ENCODE results near the gene FBLN2.
"Not testable (repeated sequence)": the region's sequence is repeated elsewhere in the genome, so short reads cannot be mapped to it uniquely, and the experiment has no call there.

FBLN2 gene

DNA sequence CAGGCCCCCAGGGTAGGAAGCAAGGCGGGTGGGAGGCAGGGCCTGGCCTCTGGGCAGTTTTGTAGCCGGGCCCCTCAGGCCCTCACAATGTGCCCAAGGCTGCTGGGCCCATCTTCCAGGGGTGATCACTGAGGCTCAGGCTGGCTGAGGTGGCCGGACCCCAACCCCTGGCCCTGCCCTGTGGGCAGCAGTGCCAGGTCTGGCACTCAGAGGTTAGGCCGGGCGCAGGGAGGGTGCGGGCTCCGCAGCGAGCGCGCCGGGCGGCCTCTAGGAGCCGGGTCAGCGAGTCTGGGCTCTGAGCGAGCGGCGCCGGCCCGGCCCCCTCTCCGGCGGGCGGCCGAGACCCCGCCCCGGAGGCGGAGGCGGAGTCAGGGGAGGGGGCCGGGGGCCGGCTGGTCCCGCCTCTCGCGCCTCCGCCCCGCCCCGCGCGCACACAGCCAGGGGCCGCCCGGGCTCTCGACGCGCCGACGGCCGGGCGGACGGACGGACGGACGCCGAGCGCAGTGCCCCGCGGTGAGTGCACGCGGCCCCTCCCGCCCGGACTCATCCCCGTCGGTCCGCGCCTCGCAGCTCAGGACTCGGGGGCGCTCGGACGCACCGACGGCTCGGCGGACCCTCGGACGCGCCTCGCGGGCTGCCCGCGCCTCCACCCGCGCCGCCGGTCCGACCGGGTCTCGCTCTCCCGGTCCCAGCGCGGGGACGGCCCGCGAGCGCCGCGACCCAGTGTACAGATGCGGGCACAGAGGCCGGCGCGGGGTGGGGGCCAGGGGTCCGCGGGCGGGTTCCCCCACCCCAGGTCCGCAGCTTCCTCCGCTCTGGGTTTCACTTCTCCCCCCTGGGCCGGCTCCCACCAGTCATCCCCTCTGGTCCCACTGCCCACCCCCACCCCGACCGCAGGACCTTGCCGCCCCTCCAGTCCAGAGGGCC, at the start of gene FBLN2:
FBLN2 (plus strand) TSS at position 430 of the 927 bp plus-strand sequence. CDS start 21,231 bp downstream, outside the sequence.
- peak; percentile 62 for DNase-seq

- not testable (repeated sequence) for DNase-seq
These were observed 49.7 kb upstream of the FBLN2 start for GRCh38 chr3:13499246-13499645.

GRCh38 chr3:13500133-13500885, 48.6 kb upstream of the FBLN2 start:
- DNase-seq: peak; percentile 39

DNA sequence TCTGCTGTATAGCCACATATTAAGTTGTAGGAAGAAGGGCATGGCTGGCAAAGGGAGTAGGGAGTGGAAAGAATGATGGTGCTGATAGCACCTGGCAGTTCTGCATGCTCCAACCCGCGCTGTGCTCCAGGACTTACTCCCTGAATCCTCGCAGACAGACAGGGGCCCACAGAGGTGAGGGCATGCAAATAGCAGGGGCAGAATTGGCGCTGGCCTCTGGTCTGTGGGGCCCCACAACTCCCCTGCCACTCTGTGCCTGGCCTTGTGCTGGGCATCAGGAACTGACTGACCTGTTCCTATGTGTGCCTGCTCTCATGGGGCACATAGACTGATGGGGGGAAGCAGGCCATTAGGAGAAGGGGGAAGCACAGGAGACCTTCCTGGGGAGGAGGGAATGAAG, 47.9 kb upstream of the FBLN2 start:
- DNase-seq: no peak

DNA sequence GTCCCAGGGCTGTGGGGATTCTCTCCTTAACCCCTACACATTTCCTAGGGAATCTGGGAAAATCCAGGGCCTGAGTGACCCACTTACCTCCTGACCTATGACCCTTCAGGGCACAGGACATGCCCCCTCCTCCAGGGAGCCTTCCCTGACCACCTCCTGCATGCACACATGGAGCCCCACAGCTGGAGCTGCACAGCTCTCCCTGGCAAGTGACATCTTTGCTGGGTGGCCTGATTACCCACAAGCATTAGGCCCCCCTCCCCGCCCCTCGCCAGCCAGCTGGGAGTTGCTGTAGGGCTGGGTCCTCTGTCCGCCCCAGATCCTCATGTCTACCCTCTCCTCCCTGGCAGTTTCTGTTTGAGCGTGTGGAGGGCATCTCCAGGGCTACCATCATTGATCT, 47.4 kb upstream of the FBLN2 start:
- no peak for DNase-seq

GRCh38 chr3:13501958-13502790, 46.8 kb upstream of the FBLN2 start:
- no peak for DNase-seq

DNA sequence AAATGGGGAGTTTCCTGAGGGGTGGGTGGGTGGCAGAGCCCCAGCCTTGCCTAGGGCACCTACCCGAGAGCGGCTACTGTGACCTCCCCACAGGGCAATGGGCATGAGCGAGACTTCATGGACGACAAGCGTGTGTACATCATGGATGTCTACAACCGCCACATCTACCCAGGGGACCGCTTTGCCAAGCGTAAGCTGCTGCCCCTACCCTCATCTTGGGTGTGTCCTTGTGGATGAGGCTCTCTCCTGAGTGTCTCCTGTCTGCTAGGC, 46.2 kb upstream of the FBLN2 start:
- no peak for DNase-seq

DNA sequence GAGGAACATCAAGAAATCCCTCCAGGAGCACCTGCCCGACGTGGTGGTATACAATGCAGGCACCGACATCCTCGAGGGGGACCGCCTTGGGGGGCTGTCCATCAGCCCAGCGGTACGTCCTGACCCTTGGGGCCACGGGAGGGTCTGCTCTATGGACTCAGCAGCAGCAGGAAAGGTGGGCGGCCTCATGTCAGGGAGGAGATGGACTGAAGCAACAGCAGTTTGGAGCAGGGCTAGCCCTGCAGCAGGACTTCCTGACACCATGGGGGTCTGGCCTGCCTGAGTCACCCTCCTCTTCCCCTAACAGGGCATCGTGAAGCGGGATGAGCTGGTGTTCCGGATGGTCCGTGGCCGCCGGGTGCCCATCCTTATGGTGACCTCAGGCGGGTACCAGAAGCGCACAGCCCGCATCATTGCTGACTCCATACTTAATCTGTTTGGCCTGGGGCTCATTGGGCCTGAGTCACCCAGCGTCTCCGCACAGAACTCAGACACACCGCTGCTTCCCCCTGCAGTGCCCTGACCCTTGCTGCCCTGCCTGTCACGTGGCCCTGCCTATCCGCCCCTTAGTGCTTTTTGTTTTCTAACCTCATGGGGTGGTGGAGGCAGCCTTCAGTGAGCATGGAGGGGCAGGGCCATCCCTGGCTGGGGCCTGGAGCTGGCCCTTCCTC, 44.6 kb upstream of the FBLN2 start:
- DNase-seq: no peak

DNA sequence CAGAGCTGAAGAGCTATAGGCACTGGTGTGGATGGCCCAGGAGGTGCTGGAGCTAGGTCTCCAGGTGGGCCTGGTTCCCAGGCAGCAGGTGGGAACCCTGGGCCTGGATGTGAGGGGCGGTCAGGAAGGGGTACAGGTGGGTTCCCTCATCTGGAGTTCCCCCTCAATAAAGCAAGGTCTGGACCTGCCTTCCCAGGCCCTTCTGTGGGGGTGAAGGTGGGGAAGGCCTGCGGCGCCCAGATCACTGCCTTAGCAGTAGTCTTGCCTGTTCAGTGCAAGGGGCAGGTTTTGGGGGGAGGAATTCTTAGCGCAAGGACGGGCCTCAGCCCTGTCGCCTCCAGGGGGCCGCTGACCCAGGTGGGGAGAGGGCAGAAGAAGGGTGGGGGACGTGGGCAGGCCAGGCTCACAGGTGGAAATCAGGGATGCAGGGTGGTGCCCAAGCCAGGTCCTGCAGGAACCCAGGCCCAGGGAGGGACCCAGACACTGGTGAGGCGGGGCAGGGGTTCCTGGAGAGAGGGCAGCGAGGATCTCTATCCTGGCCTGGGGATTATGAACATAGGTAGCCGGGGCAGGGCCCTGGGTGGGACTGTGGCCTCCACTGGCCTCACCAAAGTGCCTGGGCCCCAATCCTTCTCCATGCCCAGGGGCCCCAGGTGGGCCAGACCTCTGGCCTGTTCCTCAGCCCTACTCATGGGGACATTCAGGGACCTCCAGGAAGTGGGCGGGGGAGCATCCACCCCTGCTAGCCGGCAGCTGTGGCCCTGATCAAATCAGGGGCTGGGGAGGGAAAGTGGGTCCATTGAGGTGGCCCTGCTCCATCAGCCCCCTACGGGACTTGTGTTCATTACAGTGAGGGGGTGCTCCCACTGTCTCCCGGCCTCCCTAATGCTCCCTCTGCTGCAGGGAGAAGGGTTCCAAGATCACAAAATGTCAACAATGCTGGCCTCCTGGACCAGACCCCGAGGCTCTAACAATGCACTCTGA, 43.5 kb upstream of the FBLN2 start:
- no peak for DNase-seq

- no peak for DNase-seq
These were observed 42.7 kb upstream of the FBLN2 start for GRCh38 chr3:13506239-13506638.

DNA sequence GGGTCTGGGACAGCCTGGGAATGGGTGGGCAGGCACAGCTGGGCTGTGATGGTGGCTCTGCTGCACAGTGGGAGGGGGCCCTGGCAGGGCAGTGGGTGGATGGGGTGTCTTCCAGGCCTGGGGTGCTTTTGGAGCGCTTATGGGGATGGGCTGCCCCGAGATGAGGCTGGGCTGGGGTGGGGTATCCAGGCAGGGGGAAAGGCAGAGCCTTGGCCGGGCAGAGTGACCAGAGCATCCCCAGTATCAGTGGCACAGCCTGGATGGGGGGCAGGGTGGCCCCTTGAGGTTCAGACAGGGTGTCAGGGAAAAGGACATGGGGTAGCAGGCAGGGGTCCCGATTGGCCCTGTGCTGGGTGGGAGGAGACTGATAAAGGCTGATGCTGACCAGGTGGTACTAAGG, 42.2 kb upstream of the FBLN2 start:
- DNase-seq: no peak

GRCh38 chr3:13507247-13507569, 41.7 kb upstream of the FBLN2 start:
- DNase-seq: no peak

DNA sequence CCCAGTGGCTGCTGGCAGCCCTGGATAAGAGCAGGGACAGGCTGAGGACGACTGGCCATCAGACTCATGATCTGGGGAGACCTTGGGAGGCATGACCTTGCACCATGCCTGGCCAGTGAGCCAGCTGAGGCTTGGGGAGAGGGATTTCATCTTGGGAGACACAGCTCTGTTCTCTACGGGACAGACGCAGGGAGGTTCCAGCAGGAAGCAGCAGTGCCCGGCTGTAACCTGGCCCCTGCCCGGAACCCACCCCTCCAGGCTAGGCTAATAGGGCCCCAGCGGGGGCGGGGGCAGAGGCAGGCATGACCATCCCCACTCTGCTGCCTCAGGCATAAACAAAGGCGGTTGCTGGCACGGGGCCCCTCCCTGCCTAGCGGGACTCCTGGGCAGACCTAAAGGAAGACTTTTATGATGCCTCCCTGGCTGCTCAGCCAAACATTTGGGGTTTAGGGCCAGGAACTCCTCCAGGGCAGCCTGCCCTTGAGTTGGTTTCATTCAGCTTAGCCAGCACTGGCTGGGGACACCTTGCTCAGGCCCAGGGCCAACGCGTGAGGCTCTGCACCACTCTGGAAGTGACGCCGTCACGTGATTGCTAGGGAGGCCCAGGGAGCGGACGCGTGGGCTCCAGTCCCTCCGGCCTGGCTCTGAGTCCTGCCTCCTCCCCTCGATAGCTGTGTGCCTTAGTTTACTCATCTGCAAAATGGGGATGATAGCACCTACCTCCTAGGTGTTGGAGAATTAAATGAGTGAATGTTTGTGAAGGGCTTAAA, 41.2 kb upstream of the FBLN2 start:
- DNase-seq: peak; percentile 47

- no peak for DNase-seq
These were observed 40.4 kb upstream of the FBLN2 start for GRCh38 chr3:13508496-13508895.

DNA sequence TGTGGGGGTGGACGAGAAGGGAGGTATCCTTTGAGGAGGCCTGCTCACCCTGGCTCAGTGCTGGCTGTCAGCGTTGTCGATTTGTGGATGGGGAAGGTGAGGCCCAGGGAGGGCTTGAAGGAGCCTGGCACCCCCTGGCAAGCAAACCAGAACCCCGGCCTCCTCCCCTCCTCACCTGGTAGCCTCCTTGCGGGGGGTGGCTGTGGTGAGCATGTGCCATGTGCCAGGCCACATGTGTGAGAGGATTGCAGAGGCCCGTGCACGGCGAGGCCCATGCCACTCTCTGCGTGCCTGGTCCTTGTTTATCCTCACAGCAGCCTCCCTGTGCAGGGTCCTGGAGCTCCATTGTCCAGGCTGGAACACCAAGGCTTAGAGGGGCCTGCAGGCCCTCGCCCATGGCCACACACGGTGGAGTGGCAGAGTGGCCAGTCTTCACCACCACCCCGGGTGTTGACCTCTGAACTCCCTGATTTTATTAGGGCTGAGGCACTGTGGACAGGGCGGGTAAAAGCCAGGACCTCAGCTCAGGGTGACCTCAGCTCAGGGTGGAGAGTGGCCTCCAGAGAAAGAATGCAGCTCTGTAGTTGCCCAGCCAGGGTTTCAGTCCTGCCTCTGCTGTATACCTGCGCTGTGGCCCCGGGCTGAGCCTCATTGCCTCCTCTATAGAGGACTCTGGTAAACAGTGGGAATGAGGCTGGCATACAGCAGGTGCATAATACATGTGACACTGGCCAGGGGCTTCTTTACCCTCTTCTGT, 39.7 kb upstream of the FBLN2 start:
- no peak for DNase-seq

DNA sequence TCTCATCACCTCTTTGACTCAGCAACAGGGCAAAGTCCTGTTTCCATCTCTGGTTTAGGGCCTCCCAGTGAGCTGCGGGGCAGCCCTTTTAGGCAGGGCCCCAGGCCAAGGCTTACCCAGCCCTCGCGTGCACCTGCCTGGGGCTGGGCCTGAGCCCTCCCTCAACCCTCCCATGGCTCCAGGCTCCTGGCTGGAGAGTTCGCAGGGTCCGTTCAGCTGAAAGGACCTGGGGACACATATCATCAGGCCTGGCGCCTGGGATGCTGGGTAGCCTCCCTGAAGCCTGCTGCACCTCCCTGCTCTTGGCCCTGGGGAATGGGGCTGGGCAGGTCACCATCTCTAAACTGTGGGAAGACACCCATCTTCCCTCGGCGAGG, 39.1 kb upstream of the FBLN2 start:
- no peak for DNase-seq

- no peak for DNase-seq
These were observed 36.5 kb upstream of the FBLN2 start for GRCh38 chr3:13512451-13512850.

DNA sequence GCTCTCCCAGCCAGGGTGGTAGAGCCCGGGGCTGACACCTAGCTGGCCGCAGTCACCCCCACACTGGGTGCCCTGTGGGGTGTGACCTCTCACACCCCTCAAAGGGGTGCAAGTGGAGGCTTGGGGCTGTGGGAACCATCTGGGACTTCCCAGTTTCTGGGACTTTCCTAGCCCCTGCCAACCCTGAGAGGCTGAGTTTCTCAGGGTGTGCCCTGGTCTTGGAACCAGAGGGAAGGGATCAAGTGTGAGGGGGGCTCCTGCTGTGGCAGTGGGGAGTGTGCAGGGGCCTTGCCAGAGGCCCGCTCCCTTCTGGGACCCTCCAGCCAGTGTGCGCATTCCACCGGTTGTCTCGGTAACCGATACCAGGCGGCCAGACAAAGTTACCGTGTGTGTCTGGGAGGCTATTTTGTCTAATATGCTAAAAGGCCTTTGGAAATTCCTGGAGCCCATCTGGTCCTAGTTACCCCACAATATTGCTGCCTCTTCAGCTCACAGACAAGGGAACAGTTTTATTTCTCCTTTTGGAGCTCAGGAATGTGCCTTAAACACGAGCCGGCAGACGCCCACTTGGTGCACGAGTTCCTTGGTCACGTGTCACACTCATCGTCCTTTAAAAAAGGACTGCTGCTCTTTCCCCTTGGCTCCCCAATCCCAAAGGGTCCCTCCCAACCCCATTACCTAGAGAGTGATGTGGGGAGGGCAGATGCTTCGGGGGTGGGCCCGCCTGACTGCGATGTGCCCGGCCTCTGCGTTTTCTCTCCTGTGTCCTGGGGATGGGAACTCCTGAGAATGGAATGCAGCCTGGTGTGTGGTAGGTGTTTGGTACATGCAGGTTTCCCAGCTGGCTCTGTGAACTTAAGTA, 35.6 kb upstream of the FBLN2 start:
- DNase-seq: no peak

- DNase-seq: no peak
These were observed 34.9 kb upstream of the FBLN2 start for GRCh38 chr3:13513913-13514517.
